ENCODE data around the gene CASK. TPM values are rescaled to one million over a fixed set of nuclear protein-coding genes. Genes with fewer than 3 reads are reported as not detected.

The CASK gene
- total and polyA plus RNA-seq, 9 of the 15 experiments (the other 6 are each of a cell fraction or from before 2014, with no cell fraction given) = 1.3 to 7.4 (median 5.2) TPM

- WGBS (ENCODE audit: insufficient coverage, low coverage, missing lambda C conversion rate) = 40% methylated on average over 6 of the region's 6 CpGs
- TF ChIP-seq DPF2 (IDR thresholded peaks at IDR 0.05) (no peak), SLC30A9 (CRISPR knock-in tag; IDR thresholded peaks at IDR 0.05) (no peak), ZNF165 (CRISPR knock-in tag; IDR thresholded peaks at IDR 0.05; ENCODE audit: borderline replicate concordance) (no peak), REST (IDR thresholded peaks at IDR 0.05; ENCODE audit: borderline replicate concordance) (0 out of 2 replicates have a peak, but pooled peaks have one; percentile 16), REST (CRISPR knock-in tag; IDR thresholded peaks at IDR 0.05; ENCODE audit: low read depth) (no peak), RAD21 (CRISPR knock-in tag; conservative IDR thresholded peaks at IDR 0.05 in 1 of 2, IDR thresholded peaks at IDR 0.05 in 1 of 2) (peak in 1 of 2 experiments; percentile 26; a peak in 1 of 4 replicates), SRSF1 (IDR thresholded peaks at IDR 0.05; ENCODE audit: low read depth, low read length) (no peak), ZNF197 (CRISPR knock-in tag; IDR thresholded peaks at IDR 0.05; ENCODE audit: low read depth) (no peak), MAFG (tag; conservative IDR thresholded peaks at IDR 0.05) (no peak)
- BruUV-seq (replicated peaks) = no TSS peak
- no peak overlapping the region for H3K4me3 ChIP-seq
- CTCF ChIA-PET (ENCODE audit: low intra/inter-chr PET ratio) = no interaction called here
- no peaks in the 10 kb centered on the region for H3K36me3 ChIP-seq (ENCODE audit: control insufficient read depth, insufficient read depth, low read length)
- no peaks in the 10 kb centered on the region for H3K9me3 ChIP-seq (replicated peaks; ENCODE audit: control insufficient read depth, insufficient read depth, low read depth, low read length)
- in situ Hi-C loops (cut with MboI) (no loop called here), intact Hi-C loops (cut with micrococcal nuclease) (no loop called here)
- ATAC-seq (no peak), DNase-seq (ENCODE audit: extremely low read depth in 1 of 4, low spot score in 3 of 4) (no peak), FAIRE-seq (no peak)
- no peak overlapping the region for H3K9ac ChIP-seq (ENCODE audit: insufficient read depth in 1 of 2, low read depth in 2 of 2, low read length in 2 of 2)
- H3K9me1 ChIP-seq (ENCODE audit: control insufficient read depth, insufficient read depth, low read length) = no peaks in the 10 kb centered on the region
- H3K79me2 ChIP-seq (ENCODE audit: control insufficient read depth, insufficient read depth, low read length) = no peaks in the 10 kb centered on the region
- H3K4me2 ChIP-seq (ENCODE audit: insufficient read depth, low read length) = no peak overlapping the region
- no peak overlapping the region for H3K27ac ChIP-seq (ENCODE audit: extremely low read depth, low read depth, low read length)
- H2AFZ ChIP-seq (ENCODE audit: low read depth, low read length) = no peak overlapping the region
- POLR2A ChIA-PET = no interaction called here
- no peaks in the 10 kb centered on the region for H4K20me1 ChIP-seq (replicated peaks; ENCODE audit: control insufficient read depth, insufficient read depth, low read length)
- no peaks in the 10 kb centered on the region for H3K27me3 ChIP-seq (ENCODE audit: control insufficient read depth in 2 of 2, insufficient read depth in 2 of 2, low read length in 2 of 2)
- no peaks in the 10 kb centered on the region for H3K4me1 ChIP-seq (replicated peaks in 1 of 2; ENCODE audit: control insufficient read depth in 2 of 2, insufficient read depth in 2 of 2, low read length in 2 of 2)
Measured at GRCh38 chrX:41802958-41803357, 120.4 kb downstream of the CASK start.
